ENCODE results near the gene DCHS1. TPM values are rescaled to one million over a fixed set of nuclear protein-coding genes. Genes with fewer than 3 reads are reported as not detected.
A peak's percentile ranks its signal among the peaks of the same experiment; 100 is the strongest.

The DCHS1 gene
- total and polyA plus RNA-seq, 9 of the 15 experiments (the other 6 are each of a cell fraction or from before 2014, with no cell fraction given) = 0.04 to 0.49 (median 0.14) TPM; not detected in 2

GRCh38 chr11:6635082-6635932 is 20.3 kb downstream of the DCHS1 start (continued):
- peak; percentile 30; the same call in 1 of the 2 replicates for TF ChIP-seq TCF3 (CRISPR knock-in tag; IDR thresholded peaks at IDR 0.05)
- no peak for TF ChIP-seq BCL6 (CRISPR knock-in tag; IDR thresholded peaks at IDR 0.05)
- TF ChIP-seq FOXJ3 (CRISPR knock-in tag; IDR thresholded peaks at IDR 0.05) = no peak
- TF ChIP-seq CBFA2T3 (IDR thresholded peaks at IDR 0.05) = peak; percentile 55
- TF ChIP-seq KLF6 (CRISPR knock-in tag; IDR thresholded peaks at IDR 0.05; ENCODE audit: borderline replicate concordance) = no peak
- no peak for TF ChIP-seq VEZF1 (CRISPR knock-in tag; IDR thresholded peaks at IDR 0.05)
- TF ChIP-seq HDAC1 (IDR thresholded peaks at IDR 0.05) = no peak
- no peak for TF ChIP-seq NR3C1 (CRISPR knock-in tag; IDR thresholded peaks at IDR 0.05)
- TF ChIP-seq MBD1 (CRISPR knock-in tag; IDR thresholded peaks at IDR 0.05) = no peak
- 0 out of 2 replicates have a peak, but pooled peaks have one; percentile 2 for TF ChIP-seq ZNF583 (CRISPR knock-in tag; IDR thresholded peaks at IDR 0.05)
- no peak for TF ChIP-seq ZNF134 (CRISPR knock-in tag; conservative IDR thresholded peaks at IDR 0.05)
- TF ChIP-seq ZMIZ1 (IDR thresholded peaks at IDR 0.05; ENCODE audit: low read depth in 2 of 2, low read length in 2 of 2) = no peak
- no peak for TF ChIP-seq DLX4 (CRISPR knock-in tag; IDR thresholded peaks at IDR 0.05)
- TF ChIP-seq THRA (IDR thresholded peaks at IDR 0.05) = no peak
- TF ChIP-seq PTBP1 (IDR thresholded peaks at IDR 0.05; ENCODE audit: low read depth, low read length) = no peak
- no peak for TF ChIP-seq SNIP1 (IDR thresholded peaks at IDR 0.05; ENCODE audit: low read depth)
- TF ChIP-seq SRSF9 (IDR thresholded peaks at IDR 0.05; ENCODE audit: borderline replicate concordance, low read depth, low read length) = no peak
- no peak for TF ChIP-seq HMG20A (CRISPR knock-in tag; conservative IDR thresholded peaks at IDR 0.05)
- no peak for TF ChIP-seq EZH2 (IDR thresholded peaks at IDR 0.05; ENCODE audit: borderline replicate concordance, low read depth, low read length)
- no peak for TF ChIP-seq ESRRA (IDR thresholded peaks at IDR 0.05; ENCODE audit: borderline replicate concordance, low read depth)

Measured in K562 (cell line).